ENCODE data around the gene AKAP6.

Gene AKAP6

GRCh38 chr14:32358781-32359180, 29.7 kb downstream of the AKAP6 start:
- no peak for DNase-seq (ENCODE audit: low spot score)
- no peak for TF ChIP-seq CTCF (IDR thresholded peaks at IDR 0.05)
- Histone ChIP-seq H3K27ac (no peak overlapping the region), H3K4me3 (no peak overlapping the region)

GRCh38 chr14:32361674-32362073, 32.6 kb downstream of the AKAP6 start:
- DNase-seq (ENCODE audit: low spot score), result no peak
- no peak overlapping the region for H3K27ac ChIP-seq
- TF ChIP-seq CTCF (IDR thresholded peaks at IDR 0.05), result no peak
- no peak overlapping the region for H3K4me3 ChIP-seq

GRCh38 chr14:32363761-32364160, 34.7 kb downstream of the AKAP6 start:
- Histone ChIP-seq H3K4me3 (no peak overlapping the region), H3K27ac (no peak overlapping the region)
- no peak for TF ChIP-seq CTCF (IDR thresholded peaks at IDR 0.05)
- DNase-seq (ENCODE audit: low spot score), result no peak

GRCh38 chr14:32364941-32365340, 35.8 kb downstream of the AKAP6 start:
- no peak for DNase-seq (ENCODE audit: low spot score)
- H3K27ac ChIP-seq, result no peak overlapping the region
- no peak for TF ChIP-seq CTCF (IDR thresholded peaks at IDR 0.05)

GRCh38 chr14:32366256-32366879, 37.3 kb downstream of the AKAP6 start:
- no peak for TF ChIP-seq CTCF (IDR thresholded peaks at IDR 0.05)

More at GRCh38 chr14:32364941-32365340, 35.8 kb downstream of the AKAP6 start:
- H3K4me3 ChIP-seq, result no peak overlapping the region

GRCh38 chr14:32366986-32367385, 37.9 kb downstream of the AKAP6 start:
- Histone ChIP-seq H3K27ac (peak overlapping the region; percentile 26 to 67), H3K4me3 (no peak overlapping the region)
- DNase-seq (ENCODE audit: low spot score), result no peak
- no peak for TF ChIP-seq CTCF (IDR thresholded peaks at IDR 0.05)

More at GRCh38 chr14:32366256-32366879, 37.3 kb downstream of the AKAP6 start:
- peak overlapping the region; percentile 26 to 67 for H3K27ac ChIP-seq
- no peak overlapping the region for H3K4me3 ChIP-seq
- DNase-seq (ENCODE audit: low spot score), result no peak

- H3K4me3 ChIP-seq, result no peak overlapping the region
- DNase-seq (ENCODE audit: low spot score), result no peak
- no peak for TF ChIP-seq CTCF (IDR thresholded peaks at IDR 0.05)
- H3K27ac ChIP-seq, result peak overlapping the region in 1 of 2 donors; percentile 15
These were observed 38.4 kb downstream of the AKAP6 start for GRCh38 chr14:32367516-32367915.

All from coronary artery (tissue), 2 donors.